HEK293 (cell line): ENCODE results near the gene PRSS8.
"Not testable (repeated sequence)": the region's sequence is repeated elsewhere in the genome, so short reads cannot be mapped to it uniquely, and the experiment has no call there.

Experiments
- CTCF ChIA-PET: fragments of 350-600 bp; formaldehyde crosslinking; extraction: SDS; loops from one replicate; lab custom pipeline; 2021; ENCODE audit warnings: antibody characterized with exemption; lab: Yijun Ruan, JAX
- POLR2A ChIA-PET: fragments of 300-600 bp; formaldehyde crosslinking; extraction: SDS; loops from one replicate; lab custom pipeline; 2020; ENCODE audit warnings: antibody characterized with exemption, inconsistent platforms; lab: Yijun Ruan, JAX
- H3K27ac ChIP-seq: fragments of 200-500 bp; sonication (Bioruptor generic); 2 replicates; pipeline ENCODE4 v1.5.1; 2014; ENCODE audit warnings: low read depth, low read length, control low read depth, inconsistent platforms; ENCODE audit errors: extremely low read depth
- H3K36me3 ChIP-seq, 2 experiments: fragments of 200-500 bp in 1 of 2; sonication (Bioruptor generic) in 1 of 2; 1 replicate in 1 of 2; 2 replicates in 1 of 2; pipeline ENCODE4 v1.5.1; 2014 to 2017; ENCODE audit warnings: inconsistent platforms in 2 of 2, low read length in 2 of 2; ENCODE audit not compliant: control insufficient read depth in 2 of 2, insufficient read depth in 1 of 2
- H3K4me1 ChIP-seq: fragments of 200-500 bp; sonication (Bioruptor generic); 2 replicates; pipeline ENCODE4 v1.5.1; 2014; ENCODE audit warnings: mild to moderate bottlenecking, low read length, inconsistent platforms; ENCODE audit not compliant: control insufficient read depth, insufficient read depth
- H3K4me3 ChIP-seq: 2 replicates; pipeline ENCODE4 v1.5.1; 2011; ENCODE audit warnings: low read depth, mild to moderate bottlenecking, control low read depth, low read length, moderate library complexity
- H3K9me3 ChIP-seq: fragments of 200-500 bp; sonication (Bioruptor generic); 2 replicates; pipeline ENCODE4 v1.5.1; 2014; ENCODE audit warnings: low read depth, low read length, inconsistent platforms; ENCODE audit not compliant: control insufficient read depth, insufficient read depth
- BCL11B ChIP-seq: fragments of 450-650 bp; formaldehyde crosslinking; IDR thresholded peaks from 2 replicates; pipeline ENCODE4 v1.5.1; 2016; ENCODE audit warnings: low read depth, missing biosample characterization, missing genetic modification characterization
- GLIS2 ChIP-seq: fragments of 450-650 bp; formaldehyde crosslinking; IDR thresholded peaks from 2 replicates; pipeline ENCODE4 v1.5.1; 2016; ENCODE audit warnings: missing biosample characterization, missing genetic modification characterization
- KLF1 ChIP-seq: fragments of 450-650 bp; formaldehyde crosslinking; IDR thresholded peaks from 2 replicates; pipeline ENCODE4 v1.5.1; 2016; ENCODE audit warnings: missing biosample characterization, missing genetic modification characterization
- KLF16 ChIP-seq: fragments of 450-650 bp; formaldehyde crosslinking; IDR thresholded peaks from 2 replicates; pipeline ENCODE4 v1.5.1; 2017; ENCODE audit warnings: missing biosample characterization, missing genetic modification characterization
- MYNN ChIP-seq: fragments of 450-650 bp; formaldehyde crosslinking; IDR thresholded peaks from 2 replicates; pipeline ENCODE4 v1.5.1; 2016; ENCODE audit warnings: missing biosample characterization, missing genetic modification characterization, borderline replicate concordance
- ZBTB21 ChIP-seq: fragments of 450-650 bp; formaldehyde crosslinking; IDR thresholded peaks from 2 replicates; pipeline ENCODE4 v1.5.1; 2017; ENCODE audit warnings: missing biosample characterization, missing genetic modification characterization
- ZEB2 ChIP-seq: fragments of 450-650 bp; formaldehyde crosslinking; IDR thresholded peaks from 2 replicates; pipeline ENCODE4 v1.5.1; 2016; ENCODE audit warnings: missing biosample characterization, missing genetic modification characterization
- ZFHX2 ChIP-seq: fragments of 450-650 bp; formaldehyde crosslinking; conservative IDR thresholded peaks from 2 replicates; pipeline ENCODE4 v1.5.1; 2016; ENCODE audit warnings: missing biosample characterization, missing genetic modification characterization
- ZFP37 ChIP-seq: fragments of 450-650 bp; formaldehyde crosslinking; IDR thresholded peaks from 2 replicates; pipeline ENCODE4 v1.5.1; 2016; ENCODE audit warnings: missing biosample characterization, missing genetic modification characterization
- ZNF10 ChIP-seq: fragments of 450-650 bp; formaldehyde crosslinking; IDR thresholded peaks from 2 replicates; pipeline ENCODE4 v1.5.1; 2017; ENCODE audit warnings: missing biosample characterization, missing genetic modification characterization
- ZNF157 ChIP-seq: fragments of 450-650 bp; formaldehyde crosslinking; IDR thresholded peaks from 2 replicates; pipeline ENCODE4 v1.5.1; 2016; ENCODE audit warnings: missing biosample characterization, missing genetic modification characterization
- ZNF341 ChIP-seq: fragments of 450-650 bp; formaldehyde crosslinking; IDR thresholded peaks from 2 replicates; pipeline ENCODE4; 2016; ENCODE audit warnings: low read depth, missing biosample characterization, missing genetic modification characterization
- ZNF423 ChIP-seq: fragments of 450-650 bp; formaldehyde crosslinking; IDR thresholded peaks from 2 replicates; pipeline ENCODE4 v1.5.1; 2016; ENCODE audit warnings: missing biosample characterization, missing genetic modification characterization
- ZNF510 ChIP-seq: fragments of 450-650 bp; formaldehyde crosslinking; IDR thresholded peaks from 2 replicates; pipeline ENCODE4 v1.5.1; 2018; ENCODE audit warnings: mild to moderate bottlenecking, missing genetic modification characterization, missing biosample characterization; ENCODE audit not compliant: insufficient replicate concordance
- ZNF530 ChIP-seq: fragments of 450-650 bp; formaldehyde crosslinking; IDR thresholded peaks from 2 replicates; pipeline ENCODE4 v1.5.1; 2016; ENCODE audit warnings: low read depth, missing biosample characterization, missing genetic modification characterization
- ZNF555 ChIP-seq: fragments of 450-650 bp; formaldehyde crosslinking; conservative IDR thresholded peaks from 2 replicates; pipeline ENCODE4 v1.5.1; 2017; ENCODE audit warnings: missing biosample characterization, mild to moderate bottlenecking, missing genetic modification characterization, inconsistent platforms
- ZNF629 ChIP-seq: fragments of 450-650 bp; formaldehyde crosslinking; IDR thresholded peaks from 2 replicates; pipeline ENCODE4 v1.5.1; 2017; ENCODE audit warnings: missing biosample characterization, missing genetic modification characterization
- ZNF791 ChIP-seq: fragments of 450-650 bp; formaldehyde crosslinking; IDR thresholded peaks from 2 replicates; pipeline ENCODE4 v1.5.1; 2016; ENCODE audit warnings: missing biosample characterization, missing genetic modification characterization
- ZNF837 ChIP-seq: fragments of 450-650 bp; formaldehyde crosslinking; IDR thresholded peaks from 2 replicates; pipeline ENCODE4 v1.5.1; 2016; ENCODE audit warnings: missing biosample characterization, missing genetic modification characterization
- ZNF843 ChIP-seq: fragments of 450-650 bp; formaldehyde crosslinking; IDR thresholded peaks from 2 replicates; pipeline ENCODE4 v1.5.1; 2016; ENCODE audit warnings: missing biosample characterization, missing genetic modification characterization
- TF ChIP-seq, protein P1 (sequence below): fragments of 450-650 bp; formaldehyde crosslinking; IDR thresholded peaks from 2 replicates; pipeline ENCODE4 v1.5.1; 2016; ENCODE audit warnings: missing biosample characterization, missing genetic modification characterization
- TF ChIP-seq, protein P2 (sequence below): fragments of 450-650 bp; formaldehyde crosslinking; IDR thresholded peaks from 2 replicates; pipeline ENCODE4 v1.5.1; 2016; ENCODE audit warnings: missing biosample characterization, missing genetic modification characterization
- TF ChIP-seq, protein P3 (sequence below): fragments of 450-650 bp; formaldehyde crosslinking; IDR thresholded peaks from 2 replicates; pipeline ENCODE4 v1.5.1; 2016; ENCODE audit warnings: missing biosample characterization, missing genetic modification characterization
- TF ChIP-seq, protein P4 (sequence below): fragments of 450-650 bp; formaldehyde crosslinking; IDR thresholded peaks from 2 replicates; pipeline ENCODE4 v1.5.1; 2016; ENCODE audit warnings: missing biosample characterization, missing genetic modification characterization
- TF ChIP-seq, protein P5 (sequence below): fragments of 450-650 bp; formaldehyde crosslinking; IDR thresholded peaks from 2 replicates; pipeline ENCODE4 v1.5.1; 2016; ENCODE audit warnings: missing biosample characterization, missing genetic modification characterization

Gene PRSS8

DNA sequence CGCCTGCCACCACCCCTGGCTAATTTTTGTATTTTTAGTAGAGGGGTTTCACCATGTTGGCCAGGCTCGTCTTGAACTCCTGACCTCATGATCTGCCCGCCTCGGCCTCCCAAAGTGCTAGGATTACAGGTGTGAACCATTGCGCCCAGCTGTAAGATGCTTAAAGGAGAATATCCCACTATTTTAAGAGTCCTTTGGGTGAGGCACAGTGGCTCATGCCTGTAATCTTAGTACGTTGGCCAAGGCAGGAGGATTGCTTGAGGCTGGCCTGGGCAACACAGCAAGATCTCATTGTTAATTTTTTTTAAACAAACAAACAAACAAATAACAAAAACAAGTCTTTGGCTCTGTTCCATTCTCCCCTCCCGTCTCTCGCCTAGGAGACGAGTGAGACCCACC lies 5.5 kb upstream of the PRSS8 start:
- not testable (repeated sequence) for H3K9me3 ChIP-seq, H3K4me3 ChIP-seq, H3K4me1 ChIP-seq, H3K36me3 ChIP-seq
- H3K27ac ChIP-seq: peak overlapping the region; percentile 25; the same call in 1 of the 2 replicates
- TF ChIP-seq, protein P1, sequence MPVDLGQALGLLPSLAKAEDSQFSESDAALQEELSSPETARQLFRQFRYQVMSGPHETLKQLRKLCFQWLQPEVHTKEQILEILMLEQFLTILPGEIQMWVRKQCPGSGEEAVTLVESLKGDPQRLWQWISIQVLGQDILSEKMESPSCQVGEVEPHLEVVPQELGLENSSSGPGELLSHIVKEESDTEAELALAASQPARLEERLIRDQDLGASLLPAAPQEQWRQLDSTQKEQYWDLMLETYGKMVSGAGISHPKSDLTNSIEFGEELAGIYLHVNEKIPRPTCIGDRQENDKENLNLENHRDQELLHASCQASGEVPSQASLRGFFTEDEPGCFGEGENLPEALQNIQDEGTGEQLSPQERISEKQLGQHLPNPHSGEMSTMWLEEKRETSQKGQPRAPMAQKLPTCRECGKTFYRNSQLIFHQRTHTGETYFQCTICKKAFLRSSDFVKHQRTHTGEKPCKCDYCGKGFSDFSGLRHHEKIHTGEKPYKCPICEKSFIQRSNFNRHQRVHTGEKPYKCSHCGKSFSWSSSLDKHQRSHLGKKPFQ (tag by site-specific recombination): 0 out of 2 replicates have a peak, but pooled peaks have one; percentile 49
- ChIA-PET CTCF (interaction anchor here (0.8 to 3.0 kb wide), 7 partner anchors 14 to 242 kb away, joined by 3 to 20 read pairs (median 5); partner anchors contain the start of genes BCKDK, ZNF646 and ZNF668), POLR2A (interaction anchor here (3.0 to 4.8 kb wide), 2 partner anchors 24 to 38 kb away, joined by 104 to 107 read pairs; partner anchors contain the start of genes FUS and KAT8)

DNA sequence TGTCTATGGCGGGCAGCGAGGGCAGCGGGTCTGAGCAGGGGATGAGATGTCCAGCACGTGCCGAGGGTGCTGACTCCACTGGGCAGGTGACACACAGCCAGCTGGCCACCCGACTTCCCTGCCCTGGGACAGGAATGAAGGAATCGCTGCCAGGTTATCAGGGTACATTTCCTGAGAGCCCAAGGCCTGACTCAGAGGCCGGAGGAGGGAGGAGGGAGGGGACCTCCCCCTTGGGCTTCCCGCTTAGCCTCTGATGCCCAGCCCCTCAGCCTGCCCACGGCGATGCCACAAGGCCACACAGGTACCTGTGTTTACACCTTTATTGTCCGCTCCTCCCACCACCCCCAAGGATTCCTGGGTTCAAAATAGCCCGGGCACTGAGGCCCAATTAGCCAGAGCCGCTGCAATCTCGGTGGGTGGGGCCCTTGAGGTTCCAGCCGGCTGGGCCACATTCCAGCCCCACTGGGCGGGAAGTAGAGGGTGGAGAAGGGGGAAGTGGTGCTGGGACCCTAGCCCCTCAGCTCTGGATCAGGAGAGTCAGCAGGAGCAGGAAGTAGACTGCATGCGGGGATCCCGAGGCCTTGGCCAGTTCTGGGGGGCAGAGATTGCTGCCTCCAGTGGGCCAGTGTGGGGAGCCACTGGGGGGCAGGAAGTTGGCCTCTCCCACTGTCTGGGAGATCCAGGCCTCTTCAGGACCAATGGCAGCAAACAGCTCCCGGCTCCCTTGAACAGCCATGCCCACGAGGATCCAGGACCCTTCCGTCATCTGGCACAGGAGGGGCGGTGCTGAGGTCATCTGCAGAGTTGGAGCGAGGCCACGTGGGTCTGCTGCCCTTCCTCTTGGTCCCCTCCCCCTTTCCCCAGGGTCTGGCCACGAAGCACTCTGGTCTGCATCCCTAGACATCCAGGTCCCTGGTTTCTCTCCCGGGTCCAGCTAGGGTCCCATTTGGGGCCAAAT lies 3.4 kb upstream of the PRSS8 start:
- H3K27ac ChIP-seq: no peak overlapping the region
- ChIA-PET POLR2A (interaction anchor here (0.9 to 1.8 kb wide), 3 partner anchors 10 to 41 kb away, joined by 3 to 8 read pairs (median 8); partner anchors contain the start of genes FUS and KAT8), CTCF (no interaction called here)
- peaks cover 11% of the 10 kb centered on the region; the same call in 1 of the 2 replicates for H3K4me1 ChIP-seq
- no peak overlapping the region for H3K4me3 ChIP-seq
- H3K9me3 ChIP-seq: no peaks in the 10 kb centered on the region
- H3K36me3 ChIP-seq: no peaks in the 10 kb centered on the region
- TF ChIP-seq ZNF530 (tag by site-specific recombination): no peak
- no peak for TF ChIP-seq ZNF423 (tag by site-specific recombination)
- no peak for TF ChIP-seq ZNF341 (tag by site-specific recombination)
- TF ChIP-seq, protein P2, sequence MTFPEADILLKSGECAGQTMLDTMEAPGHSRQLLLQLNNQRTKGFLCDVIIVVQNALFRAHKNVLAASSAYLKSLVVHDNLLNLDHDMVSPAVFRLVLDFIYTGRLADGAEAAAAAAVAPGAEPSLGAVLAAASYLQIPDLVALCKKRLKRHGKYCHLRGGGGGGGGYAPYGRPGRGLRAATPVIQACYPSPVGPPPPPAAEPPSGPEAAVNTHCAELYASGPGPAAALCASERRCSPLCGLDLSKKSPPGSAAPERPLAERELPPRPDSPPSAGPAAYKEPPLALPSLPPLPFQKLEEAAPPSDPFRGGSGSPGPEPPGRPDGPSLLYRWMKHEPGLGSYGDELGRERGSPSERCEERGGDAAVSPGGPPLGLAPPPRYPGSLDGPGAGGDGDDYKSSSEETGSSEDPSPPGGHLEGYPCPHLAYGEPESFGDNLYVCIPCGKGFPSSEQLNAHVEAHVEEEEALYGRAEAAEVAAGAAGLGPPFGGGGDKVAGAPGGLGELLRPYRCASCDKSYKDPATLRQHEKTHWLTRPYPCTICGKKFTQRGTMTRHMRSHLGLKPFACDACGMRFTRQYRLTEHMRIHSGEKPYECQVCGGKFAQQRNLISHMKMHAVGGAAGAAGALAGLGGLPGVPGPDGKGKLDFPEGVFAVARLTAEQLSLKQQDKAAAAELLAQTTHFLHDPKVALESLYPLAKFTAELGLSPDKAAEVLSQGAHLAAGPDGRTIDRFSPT (tag by site-specific recombination): no peak
- no peak for TF ChIP-seq ZEB2 (tag by site-specific recombination)
- no peak for TF ChIP-seq ZNF157 (tag by site-specific recombination)
- TF ChIP-seq MYNN (tag by site-specific recombination): no peak
- TF ChIP-seq ZNF837: no peak
- peak; percentile 41; the same call in 1 of the 2 replicates for TF ChIP-seq KLF1
- no peak for TF ChIP-seq ZBTB21
- no peak for TF ChIP-seq ZNF555
- TF ChIP-seq ZNF629 (tag by site-specific recombination): no peak
- no peak for TF ChIP-seq BCL11B (tag by site-specific recombination)
- no peak for TF ChIP-seq ZNF510 (tag by site-specific recombination)
- TF ChIP-seq, protein P3, sequence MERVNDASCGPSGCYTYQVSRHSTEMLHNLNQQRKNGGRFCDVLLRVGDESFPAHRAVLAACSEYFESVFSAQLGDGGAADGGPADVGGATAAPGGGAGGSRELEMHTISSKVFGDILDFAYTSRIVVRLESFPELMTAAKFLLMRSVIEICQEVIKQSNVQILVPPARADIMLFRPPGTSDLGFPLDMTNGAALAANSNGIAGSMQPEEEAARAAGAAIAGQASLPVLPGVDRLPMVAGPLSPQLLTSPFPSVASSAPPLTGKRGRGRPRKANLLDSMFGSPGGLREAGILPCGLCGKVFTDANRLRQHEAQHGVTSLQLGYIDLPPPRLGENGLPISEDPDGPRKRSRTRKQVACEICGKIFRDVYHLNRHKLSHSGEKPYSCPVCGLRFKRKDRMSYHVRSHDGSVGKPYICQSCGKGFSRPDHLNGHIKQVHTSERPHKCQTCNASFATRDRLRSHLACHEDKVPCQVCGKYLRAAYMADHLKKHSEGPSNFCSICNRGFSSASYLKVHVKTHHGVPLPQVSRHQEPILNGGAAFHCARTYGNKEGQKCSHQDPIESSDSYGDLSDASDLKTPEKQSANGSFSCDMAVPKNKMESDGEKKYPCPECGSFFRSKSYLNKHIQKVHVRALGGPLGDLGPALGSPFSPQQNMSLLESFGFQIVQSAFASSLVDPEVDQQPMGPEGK: no peak
- TF ChIP-seq, protein P4, sequence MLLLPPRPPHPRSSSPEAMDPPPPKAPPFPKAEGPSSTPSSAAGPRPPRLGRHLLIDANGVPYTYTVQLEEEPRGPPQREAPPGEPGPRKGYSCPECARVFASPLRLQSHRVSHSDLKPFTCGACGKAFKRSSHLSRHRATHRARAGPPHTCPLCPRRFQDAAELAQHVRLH (tag by site-specific recombination): no peak
- no peak for TF ChIP-seq ZNF10 (tag by site-specific recombination)
- TF ChIP-seq ZFP37 (tag by site-specific recombination): no peak
- peak; percentile 43; the same call in 1 of the 2 replicates for TF ChIP-seq ZFHX2 (tag by site-specific recombination)
- TF ChIP-seq KLF16 (tag by site-specific recombination): no peak
- 0 out of 2 replicates have a peak, but pooled peaks have one; percentile 18 for TF ChIP-seq GLIS2 (tag by site-specific recombination)
- TF ChIP-seq, protein P5, sequence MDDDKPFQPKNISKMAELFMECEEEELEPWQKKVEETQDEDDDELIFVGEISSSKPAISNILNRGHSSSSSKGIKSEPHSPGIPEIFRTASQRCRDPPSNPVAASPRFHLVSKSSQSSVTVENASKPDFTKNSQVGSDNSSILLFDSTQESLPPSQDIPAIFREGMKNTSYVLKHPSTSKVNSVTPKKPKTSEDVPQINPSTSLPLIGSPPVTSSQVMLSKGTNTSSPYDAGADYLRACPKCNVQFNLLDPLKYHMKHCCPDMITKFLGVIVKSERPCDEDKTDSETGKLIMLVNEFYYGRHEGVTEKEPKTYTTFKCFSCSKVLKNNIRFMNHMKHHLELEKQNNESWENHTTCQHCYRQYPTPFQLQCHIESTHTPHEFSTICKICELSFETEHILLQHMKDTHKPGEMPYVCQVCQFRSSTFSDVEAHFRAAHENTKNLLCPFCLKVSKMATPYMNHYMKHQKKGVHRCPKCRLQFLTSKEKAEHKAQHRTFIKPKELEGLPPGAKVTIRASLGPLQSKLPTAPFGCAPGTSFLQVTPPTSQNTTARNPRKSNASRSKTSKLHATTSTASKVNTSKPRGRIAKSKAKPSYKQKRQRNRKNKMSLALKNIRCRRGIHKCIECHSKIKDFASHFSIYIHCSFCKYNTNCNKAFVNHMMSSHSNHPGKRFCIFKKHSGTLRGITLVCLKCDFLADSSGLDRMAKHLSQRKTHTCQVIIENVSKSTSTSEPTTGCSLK: no peak
- TF ChIP-seq ZNF843 (tag by site-specific recombination): no peak
- no peak for TF ChIP-seq ZNF791
